K562 (cell line): ENCODE results near the gene CALD1.

ENCODE experiments used
- CREB1 ChIP-seq, 2 experiments: sonication (generic) in 1 of 2; formaldehyde crosslinking in 1 of 2; IDR thresholded peaks; 2 replicates each; pipeline versions ENCODE4 v1.6.1 to v1.8.0; 2012 to 2022; ENCODE audit warnings: inconsistent platforms in 1 of 2, mild to moderate bottlenecking in 1 of 2, missing genetic modification reagents in 1 of 2, moderate library complexity in 1 of 2
- E4F1 ChIP-seq: fragments of 250-450 bp; sonication (Bioruptor Pico); IDR thresholded peaks from 2 replicates; pipeline ENCODE4 v1.5.0; 2021; ENCODE audit warnings: mild to moderate bottlenecking, borderline replicate concordance
- FOXJ2 ChIP-seq: fragments of 200-800 bp; sonication (Bioruptor generic); IDR thresholded peaks from 2 replicates; pipeline ENCODE4 v1.6.1; 2016; ENCODE audit warnings: missing genetic modification characterization, missing compliant biosample characterization
- IRF1 ChIP-seq: sonication (generic); formaldehyde crosslinking; IDR thresholded peaks from 2 replicates; pipeline ENCODE4 v1.8.0; 2022; ENCODE audit warnings: missing genetic modification reagents, mild to moderate bottlenecking, borderline replicate concordance
- MAFG ChIP-seq: fragments of 450-650 bp; conservative IDR thresholded peaks from 2 replicates; pipeline ENCODE4 v1.6.1; 2016; ENCODE audit warnings: missing genetic modification characterization, missing compliant biosample characterization
- POLR2A ChIP-seq: fragments of 450-650 bp; conservative IDR thresholded peaks from 2 replicates; pipeline ENCODE4 v1.6.1; 2016
- POLR2AphosphoS5 ChIP-seq: IDR thresholded peaks from 2 replicates; pipeline ENCODE4 v1.6.1; 2011; ENCODE audit warnings: mild to moderate bottlenecking, low read depth, low read length, moderate library complexity; ENCODE audit not compliant: control insufficient read depth, insufficient read depth
- RAD21 ChIP-seq, 2 experiments: fragments of 250-450 bp in 1 of 2; fragments of 450-650 bp in 1 of 2; sonication (Bioruptor Pico) in 1 of 2; formaldehyde crosslinking in 1 of 2; IDR thresholded peaks in 1 of 2; conservative IDR thresholded peaks in 1 of 2; 2 replicates each; pipeline versions ENCODE4 v1.4.0 to v1.8.0; 2020 to 2022; ENCODE audit warnings: mild to moderate bottlenecking in 2 of 2, moderate library complexity in 1 of 2
- ZKSCAN8 ChIP-seq: fragments of 200-800 bp; sonication (Bioruptor generic); IDR thresholded peaks from 2 replicates; pipeline ENCODE4 v1.6.1; 2016; ENCODE audit warnings: missing genetic modification characterization, missing compliant biosample characterization
- ZNF778 ChIP-seq: fragments of 450-650 bp; formaldehyde crosslinking; IDR thresholded peaks from 2 replicates; pipeline ENCODE4 v1.4.0; 2020; ENCODE audit warnings: mild to moderate bottlenecking, moderate library complexity
- ZSCAN29 ChIP-seq: fragments of 450-650 bp; IDR thresholded peaks from 2 replicates; pipeline ENCODE4 v1.6.1; 2017
- TF ChIP-seq, protein P1 (sequence below), 3 experiments: IDR thresholded peaks in 2 of 3; conservative IDR thresholded peaks in 1 of 3; 2 replicates each; pipeline ENCODE4 v1.5.1; 2011 to 2012; ENCODE audit warnings: low read length in 3 of 3, mild to moderate bottlenecking in 3 of 3, control low read depth in 2 of 3, improper control_type of control experiment in 1 of 3, inconsistent platforms in 1 of 3, low read depth in 1 of 3, mixed read lengths in 1 of 3, moderate library complexity in 1 of 3; ENCODE audit not compliant: insufficient read depth in 2 of 3
- TF ChIP-seq, protein P2 (sequence below): fragments of 250-450 bp; sonication (Bioruptor Pico); IDR thresholded peaks from 2 replicates; pipeline ENCODE4 v1.8.0; 2021; ENCODE audit warnings: moderate library complexity, mild to moderate bottlenecking, inconsistent platforms

DNA sequence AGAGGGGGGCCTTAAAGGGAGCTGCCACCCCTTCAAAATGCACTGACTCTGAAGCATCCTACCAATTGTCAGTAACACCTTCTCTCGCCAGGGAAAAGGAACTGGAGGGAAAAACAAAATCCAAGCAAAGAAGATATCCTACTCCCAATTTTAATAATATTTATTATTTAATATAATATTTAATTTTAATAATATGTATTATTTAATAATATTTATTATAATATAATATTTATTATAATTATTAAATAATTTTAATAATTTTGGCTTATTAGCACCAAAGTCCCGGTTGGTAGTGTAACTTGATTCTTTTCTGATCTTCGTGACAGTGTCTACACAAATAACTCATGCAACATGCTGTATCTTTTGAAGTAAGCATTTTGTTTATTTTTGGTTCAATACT is 148.3 kb downstream of the CALD1 start:
- TF ChIP-seq CREB1 (IDR thresholded peaks at IDR 0.05): no peak
- no peak for TF ChIP-seq CREB1 (CRISPR knock-in tag; IDR thresholded peaks at IDR 0.05)
- no peak for TF ChIP-seq ZKSCAN8 (CRISPR knock-in tag)
- no peak for TF ChIP-seq POLR2A
- TF ChIP-seq, protein P1, sequence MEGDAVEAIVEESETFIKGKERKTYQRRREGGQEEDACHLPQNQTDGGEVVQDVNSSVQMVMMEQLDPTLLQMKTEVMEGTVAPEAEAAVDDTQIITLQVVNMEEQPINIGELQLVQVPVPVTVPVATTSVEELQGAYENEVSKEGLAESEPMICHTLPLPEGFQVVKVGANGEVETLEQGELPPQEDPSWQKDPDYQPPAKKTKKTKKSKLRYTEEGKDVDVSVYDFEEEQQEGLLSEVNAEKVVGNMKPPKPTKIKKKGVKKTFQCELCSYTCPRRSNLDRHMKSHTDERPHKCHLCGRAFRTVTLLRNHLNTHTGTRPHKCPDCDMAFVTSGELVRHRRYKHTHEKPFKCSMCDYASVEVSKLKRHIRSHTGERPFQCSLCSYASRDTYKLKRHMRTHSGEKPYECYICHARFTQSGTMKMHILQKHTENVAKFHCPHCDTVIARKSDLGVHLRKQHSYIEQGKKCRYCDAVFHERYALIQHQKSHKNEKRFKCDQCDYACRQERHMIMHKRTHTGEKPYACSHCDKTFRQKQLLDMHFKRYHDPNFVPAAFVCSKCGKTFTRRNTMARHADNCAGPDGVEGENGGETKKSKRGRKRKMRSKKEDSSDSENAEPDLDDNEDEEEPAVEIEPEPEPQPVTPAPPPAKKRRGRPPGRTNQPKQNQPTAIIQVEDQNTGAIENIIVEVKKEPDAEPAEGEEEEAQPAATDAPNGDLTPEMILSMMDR (IDR thresholded peaks at IDR 0.05 in 2 of 3, conservative IDR thresholded peaks at IDR 0.05 in 1 of 3; ENCODE audit: insufficient read depth in 2 of 3, low read depth in 1 of 3, low read length in 3 of 3): no peak
- TF ChIP-seq MAFG (tag): no peak
- no peak for TF ChIP-seq FOXJ2 (tag)
- TF ChIP-seq ZSCAN29: no peak
- TF ChIP-seq E4F1 (CRISPR knock-in tag): no peak
- no peak for TF ChIP-seq POLR2AphosphoS5
- TF ChIP-seq RAD21 (CRISPR knock-in tag; conservative IDR thresholded peaks at IDR 0.05 in 1 of 2, IDR thresholded peaks at IDR 0.05 in 1 of 2): no peak
- no peak for TF ChIP-seq ZNF778
- TF ChIP-seq, protein P2, sequence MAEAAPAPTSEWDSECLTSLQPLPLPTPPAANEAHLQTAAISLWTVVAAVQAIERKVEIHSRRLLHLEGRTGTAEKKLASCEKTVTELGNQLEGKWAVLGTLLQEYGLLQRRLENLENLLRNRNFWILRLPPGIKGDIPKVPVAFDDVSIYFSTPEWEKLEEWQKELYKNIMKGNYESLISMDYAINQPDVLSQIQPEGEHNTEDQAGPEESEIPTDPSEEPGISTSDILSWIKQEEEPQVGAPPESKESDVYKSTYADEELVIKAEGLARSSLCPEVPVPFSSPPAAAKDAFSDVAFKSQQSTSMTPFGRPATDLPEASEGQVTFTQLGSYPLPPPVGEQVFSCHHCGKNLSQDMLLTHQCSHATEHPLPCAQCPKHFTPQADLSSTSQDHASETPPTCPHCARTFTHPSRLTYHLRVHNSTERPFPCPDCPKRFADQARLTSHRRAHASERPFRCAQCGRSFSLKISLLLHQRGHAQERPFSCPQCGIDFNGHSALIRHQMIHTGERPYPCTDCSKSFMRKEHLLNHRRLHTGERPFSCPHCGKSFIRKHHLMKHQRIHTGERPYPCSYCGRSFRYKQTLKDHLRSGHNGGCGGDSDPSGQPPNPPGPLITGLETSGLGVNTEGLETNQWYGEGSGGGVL: no peak
- no peak for TF ChIP-seq IRF1 (CRISPR knock-in tag)
